GM06990 (cell line): ENCODE data around the gene POFUT2.
A peak's percentile ranks its signal among the peaks of the same experiment; 100 is the strongest.

Source experiments
- DNase-seq: peaks from one replicate; pipeline ENCODE4 v3.0.0-alpha.2; 2011; ENCODE audit not compliant: insufficient read length; ENCODE audit errors: extremely low read depth
- H3K27me3 ChIP-seq: replicated peaks from 2 replicates; pipeline ENCODE4 v1.6.0; 2011; ENCODE audit warnings: low read length; ENCODE audit not compliant: control insufficient read depth, insufficient read depth
- H3K36me3 ChIP-seq: 2 replicates; pipeline ENCODE4 v1.5.1; 2011; ENCODE audit warnings: low read length; ENCODE audit not compliant: control insufficient read depth, insufficient read depth
- H3K4me3 ChIP-seq: replicated peaks from 2 replicates; pipeline ENCODE4 v1.5.1; 2011; ENCODE audit warnings: low read depth, mild to moderate bottlenecking, control low read depth, low read length
- TF ChIP-seq, protein P1 (sequence below): IDR thresholded peaks from 2 replicates; pipeline ENCODE4 v1.5.1; 2011; ENCODE audit warnings: low read length, control low read depth, mild to moderate bottlenecking, inconsistent platforms; ENCODE audit not compliant: insufficient read depth, poor library complexity, severe bottlenecking

POFUT2 gene

GRCh38 chr21:45327441-45328197 lies 39.9 kb upstream of the POFUT2 start:
- Histone ChIP-seq H3K4me3 (no peak overlapping the region), H3K36me3 (no peaks in the 10 kb centered on the region), H3K27me3 (no peaks in the 10 kb centered on the region)
- DNase-seq = no peak
- TF ChIP-seq, protein P1, sequence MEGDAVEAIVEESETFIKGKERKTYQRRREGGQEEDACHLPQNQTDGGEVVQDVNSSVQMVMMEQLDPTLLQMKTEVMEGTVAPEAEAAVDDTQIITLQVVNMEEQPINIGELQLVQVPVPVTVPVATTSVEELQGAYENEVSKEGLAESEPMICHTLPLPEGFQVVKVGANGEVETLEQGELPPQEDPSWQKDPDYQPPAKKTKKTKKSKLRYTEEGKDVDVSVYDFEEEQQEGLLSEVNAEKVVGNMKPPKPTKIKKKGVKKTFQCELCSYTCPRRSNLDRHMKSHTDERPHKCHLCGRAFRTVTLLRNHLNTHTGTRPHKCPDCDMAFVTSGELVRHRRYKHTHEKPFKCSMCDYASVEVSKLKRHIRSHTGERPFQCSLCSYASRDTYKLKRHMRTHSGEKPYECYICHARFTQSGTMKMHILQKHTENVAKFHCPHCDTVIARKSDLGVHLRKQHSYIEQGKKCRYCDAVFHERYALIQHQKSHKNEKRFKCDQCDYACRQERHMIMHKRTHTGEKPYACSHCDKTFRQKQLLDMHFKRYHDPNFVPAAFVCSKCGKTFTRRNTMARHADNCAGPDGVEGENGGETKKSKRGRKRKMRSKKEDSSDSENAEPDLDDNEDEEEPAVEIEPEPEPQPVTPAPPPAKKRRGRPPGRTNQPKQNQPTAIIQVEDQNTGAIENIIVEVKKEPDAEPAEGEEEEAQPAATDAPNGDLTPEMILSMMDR = no peak

DNA sequence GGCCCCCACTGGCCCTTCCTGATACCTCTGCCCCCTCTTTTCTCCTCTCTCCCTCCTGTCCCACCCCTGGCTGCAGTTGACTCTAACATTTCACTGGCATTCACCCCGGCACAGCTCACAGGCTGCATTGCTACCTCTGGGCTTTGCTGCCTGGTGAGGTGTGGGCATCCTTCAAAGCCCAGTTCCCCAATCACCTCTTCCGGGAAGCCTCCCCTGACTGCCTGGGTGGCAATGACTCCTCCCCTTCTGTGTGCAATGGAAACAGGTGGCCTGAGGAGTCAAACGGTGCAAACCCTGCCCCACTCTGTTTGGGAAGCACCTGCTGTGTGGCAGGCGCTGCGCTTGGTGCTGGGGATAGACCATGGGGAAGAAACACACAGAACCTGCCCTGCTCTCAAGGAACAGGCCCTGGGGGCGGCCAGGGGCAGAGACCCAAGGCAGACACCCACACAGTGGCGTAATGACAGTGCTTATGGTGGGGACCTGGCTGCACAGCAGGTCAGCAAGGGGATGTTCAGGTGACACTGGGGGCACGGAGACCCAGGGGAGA lies 39.3 kb upstream of the POFUT2 start:
- H3K4me3 ChIP-seq = no peak overlapping the region
- DNase-seq = no peak
- no peaks in the 10 kb centered on the region for H3K27me3 ChIP-seq
- TF ChIP-seq, protein P1 = no peak
- H3K36me3 ChIP-seq = no peaks in the 10 kb centered on the region

- H3K27me3 ChIP-seq = no peaks in the 10 kb centered on the region; the same call in 1 of the 2 replicates
- DNase-seq = no peak
- H3K36me3 ChIP-seq = no peaks in the 10 kb centered on the region
- TF ChIP-seq, protein P1 = no peak
- H3K4me3 ChIP-seq = no peak overlapping the region
Observed at GRCh38 chr21:45326169-45326851, 38.6 kb upstream of the POFUT2 start.

GRCh38 chr21:45325206-45326168 lies 37.8 kb upstream of the POFUT2 start:
- no peaks in the 10 kb centered on the region for H3K36me3 ChIP-seq
- TF ChIP-seq, protein P1 = no peak
- peak; percentile 54 for DNase-seq
- no peak overlapping the region for H3K4me3 ChIP-seq
- H3K27me3 ChIP-seq = no peaks in the 10 kb centered on the region; the same call in 1 of the 2 replicates

DNA sequence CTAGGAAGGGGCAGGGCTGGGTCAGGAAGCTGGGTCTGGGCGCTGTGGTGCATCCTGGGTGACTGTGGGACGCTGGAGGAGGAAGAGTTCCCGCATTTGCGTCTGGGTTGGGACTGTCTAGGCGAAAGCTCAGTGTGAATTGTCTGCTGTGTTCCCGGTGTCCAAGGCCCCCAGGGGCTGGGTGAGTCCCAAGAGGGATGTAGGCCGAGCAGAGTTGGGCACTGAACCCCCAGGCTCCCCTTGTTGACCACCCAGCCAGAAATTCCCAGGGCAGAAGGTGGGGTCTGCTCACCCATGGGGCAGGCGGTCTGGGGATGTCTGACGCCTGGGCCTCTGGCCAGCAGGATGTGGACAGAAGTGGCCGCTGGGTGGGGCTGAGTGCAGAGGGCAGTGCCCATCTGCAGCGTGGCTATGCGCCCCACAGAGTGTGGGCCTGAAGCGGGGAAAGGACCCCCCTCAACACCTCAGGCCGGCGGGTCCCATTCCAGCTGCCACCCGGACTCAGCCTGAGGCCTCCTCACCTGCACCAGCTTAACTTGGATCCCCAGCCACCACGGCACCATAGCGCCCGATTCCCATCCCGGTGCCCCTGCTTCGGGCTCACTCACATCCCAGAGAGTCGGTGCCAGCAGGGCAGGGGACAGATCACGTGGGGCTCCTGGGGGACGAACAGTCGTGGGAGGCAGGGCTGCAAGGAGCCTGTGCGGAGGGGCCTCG lies 37.0 kb upstream of the POFUT2 start:
- TF ChIP-seq, protein P1 = no peak
- Histone ChIP-seq H3K4me3 (no peak overlapping the region), H3K36me3 (no peaks in the 10 kb centered on the region), H3K27me3 (no peaks in the 10 kb centered on the region; the same call in 1 of the 2 replicates)
- DNase-seq = no peak
